GM18861 (cell line): ENCODE results near the gene GADD45A.
"Not testable (repeated sequence)": the region's sequence is repeated elsewhere in the genome, so short reads cannot be mapped to it uniquely, and the experiment has no call there.

ENCODE experiments used
- ATAC-seq: cut with Tn5 transposase; IDR thresholded peaks from one replicate; pipeline ENCODE4 v1.9.1; 2021; ENCODE audit not compliant: unreplicated experiment

The GADD45A gene

GRCh38 chr1:67719329-67720196 is 34.6 kb downstream of the GADD45A start:
- ATAC-seq: no peak

- no peak for ATAC-seq
These were observed 36.1 kb downstream of the GADD45A start for GRCh38 chr1:67721112-67721511.

GRCh38 chr1:67721650-67722291 is 36.8 kb downstream of the GADD45A start:
- ATAC-seq: no peak

- no peak for ATAC-seq
These were observed 37.4 kb downstream of the GADD45A start for GRCh38 chr1:67722292-67722944.

GRCh38 chr1:67723126-67723525 is 38.1 kb downstream of the GADD45A start:
- ATAC-seq: no peak

- peak; percentile 78 for ATAC-seq
These were observed 38.6 kb downstream of the GADD45A start for GRCh38 chr1:67723620-67724019.

GRCh38 chr1:67724928-67725560 is 40.0 kb downstream of the GADD45A start:
- no peak for ATAC-seq

GRCh38 chr1:67726224-67726623 is 41.2 kb downstream of the GADD45A start:
- ATAC-seq: no peak

GRCh38 chr1:67729872-67730271 is 44.9 kb downstream of the GADD45A start:
- ATAC-seq: no peak

- not testable (repeated sequence) for ATAC-seq
These were observed 45.3 kb downstream of the GADD45A start for GRCh38 chr1:67730312-67730711.

GRCh38 chr1:67731322-67731721 is 46.3 kb downstream of the GADD45A start:
- ATAC-seq: no peak

GRCh38 chr1:67732750-67733151 is 47.8 kb downstream of the GADD45A start:
- no peak for ATAC-seq

GRCh38 chr1:67733681-67734322 is 48.8 kb downstream of the GADD45A start:
- no peak for ATAC-seq

- no peak for ATAC-seq
These were observed 49.3 kb downstream of the GADD45A start for GRCh38 chr1:67734323-67734690.

GRCh38 chr1:67735206-67735605 is 50.2 kb downstream of the GADD45A start:
- ATAC-seq: no peak

GRCh38 chr1:67735806-67736627 is 51.0 kb downstream of the GADD45A start:
- ATAC-seq: peak; percentile 95

GRCh38 chr1:67736750-67737149 is 51.7 kb downstream of the GADD45A start:
- no peak for ATAC-seq

GRCh38 chr1:67737875-67738274 is 52.9 kb downstream of the GADD45A start:
- ATAC-seq: no peak
